ENCODE data around the gene ZNF280D.

ZNF280D gene

GRCh38 chr15:56760186-56760585 is 26.9 kb upstream of the ZNF280D start:
- no peak overlapping the region for H3K4me3 ChIP-seq (ENCODE audit: low read length)
- TF ChIP-seq CTCF (IDR thresholded peaks at IDR 0.05; ENCODE audit: insufficient read depth, low read depth, low read length, missing control alignments) = no peak
- DNase-seq (ENCODE audit: low read depth) = peak; percentile 25

- H3K4me3 ChIP-seq (ENCODE audit: low read length) = no peak overlapping the region
- no peak for TF ChIP-seq CTCF (IDR thresholded peaks at IDR 0.05; ENCODE audit: insufficient read depth, low read depth, low read length, missing control alignments)
- DNase-seq (ENCODE audit: low read depth) = peak; percentile 90
Measured at GRCh38 chr15:56759450-56759845, 26.1 kb upstream of the ZNF280D start.

GRCh38 chr15:56758770-56759449 is 25.6 kb upstream of the ZNF280D start:
- TF ChIP-seq CTCF (IDR thresholded peaks at IDR 0.05; ENCODE audit: insufficient read depth, low read depth, low read length, missing control alignments) = no peak
- no peak overlapping the region for H3K4me3 ChIP-seq (ENCODE audit: low read length)
- DNase-seq (ENCODE audit: low read depth) = peak; percentile 78

- TF ChIP-seq CTCF (IDR thresholded peaks at IDR 0.05; ENCODE audit: insufficient read depth, low read depth, low read length, missing control alignments) = no peak
- DNase-seq (ENCODE audit: low read depth) = no peak
- no peak overlapping the region for H3K4me3 ChIP-seq (ENCODE audit: low read length)
Measured at GRCh38 chr15:56757875-56758274, 24.6 kb upstream of the ZNF280D start.

GRCh38 chr15:56754772-56755370 is 21.6 kb upstream of the ZNF280D start:
- no peak overlapping the region for H3K4me3 ChIP-seq (ENCODE audit: low read length)
- DNase-seq (ENCODE audit: low read depth) = no peak
- no peak for TF ChIP-seq CTCF (IDR thresholded peaks at IDR 0.05; ENCODE audit: insufficient read depth, low read depth, low read length, missing control alignments)

GRCh38 chr15:56752986-56753385 is 19.7 kb upstream of the ZNF280D start:
- H3K4me3 ChIP-seq (ENCODE audit: low read length) = no peak overlapping the region
- DNase-seq (ENCODE audit: low read depth) = no peak
- TF ChIP-seq CTCF (IDR thresholded peaks at IDR 0.05; ENCODE audit: insufficient read depth, low read depth, low read length, missing control alignments) = no peak

GRCh38 chr15:56749982-56750381 is 16.7 kb upstream of the ZNF280D start:
- no peak for TF ChIP-seq CTCF (IDR thresholded peaks at IDR 0.05; ENCODE audit: insufficient read depth, low read depth, low read length, missing control alignments)
- H3K4me3 ChIP-seq (ENCODE audit: low read length) = no peak overlapping the region
- DNase-seq (ENCODE audit: low read depth) = no peak
